SK-N-SH treated with all-trans-retinoic acid at 6 μM for 48 hours (cell line): Measurements from ENCODE around the gene KPNB1.

Experiments
- ATAC-seq: fragments of 200-7000 bp; cut with Tn5 transposase; 3 replicates; pipeline ENCODE4 v1.9.1; 2020; ENCODE audit warnings: mild to moderate bottlenecking, moderate library complexity
- ARNTL ChIP-seq: fragments of 450-650 bp; formaldehyde crosslinking; IDR thresholded peaks from 2 replicates; pipeline ENCODE4 v1.5.0; 2020; ENCODE audit warnings: low read depth, mild to moderate bottlenecking, moderate library complexity, borderline replicate concordance
- BACH2 ChIP-seq: fragments of 250-450 bp; sonication (Bioruptor Pico); IDR thresholded peaks from 2 replicates; pipeline ENCODE4 v1.9.0; 2021; ENCODE audit warnings: mild to moderate bottlenecking, borderline replicate concordance
- ESRRG ChIP-seq: fragments of 250-450 bp; sonication (Bioruptor Pico); IDR thresholded peaks from 2 replicates; pipeline ENCODE4 v1.6.1; 2021; ENCODE audit warnings: mild to moderate bottlenecking
- OSR1 ChIP-seq: fragments of 250-450 bp; sonication (Bioruptor Pico); IDR thresholded peaks from 2 replicates; pipeline ENCODE4 v1.8.0; 2022; ENCODE audit warnings: moderate library complexity, mild to moderate bottlenecking, inconsistent platforms
- RARB ChIP-seq: fragments of 250-450 bp; sonication (Bioruptor Pico); IDR thresholded peaks from 2 replicates; pipeline ENCODE4 v1.8.0; 2021; ENCODE audit warnings: mild to moderate bottlenecking, moderate library complexity
- SNAI2 ChIP-seq: fragments of 250-450 bp; sonication (Bioruptor Pico); IDR thresholded peaks from 2 replicates; pipeline ENCODE4 v1.5.0; 2020; ENCODE audit warnings: mild to moderate bottlenecking, moderate library complexity
- TCF4 ChIP-seq: fragments of 250-450 bp; sonication (Bioruptor Pico); IDR thresholded peaks from 2 replicates; pipeline ENCODE4 v1.8.0; 2021; ENCODE audit warnings: mild to moderate bottlenecking, moderate library complexity, borderline replicate concordance
- TOX ChIP-seq: fragments of 250-450 bp; sonication (Bioruptor Pico); IDR thresholded peaks from 2 replicates; pipeline ENCODE4 v1.8.0; 2021; ENCODE audit warnings: mild to moderate bottlenecking, moderate library complexity, borderline replicate concordance
- ZC3H10 ChIP-seq: fragments of 250-450 bp; sonication (Bioruptor Pico); IDR thresholded peaks from 2 replicates; pipeline ENCODE4 v1.5.1; 2021; ENCODE audit warnings: mild to moderate bottlenecking, moderate library complexity
- ZFP3 ChIP-seq: fragments of 250-450 bp; sonication (Bioruptor Pico); IDR thresholded peaks from 2 replicates; pipeline ENCODE4 v1.5.0; 2020; ENCODE audit warnings: mild to moderate bottlenecking, moderate library complexity
- ZFP30 ChIP-seq: fragments of 450-650 bp; formaldehyde crosslinking; IDR thresholded peaks from 2 replicates; pipeline ENCODE4 v1.5.0; 2022; ENCODE audit warnings: mild to moderate bottlenecking, moderate library complexity
- ZNF565 ChIP-seq: fragments of 450-650 bp; formaldehyde crosslinking; conservative IDR thresholded peaks from 2 replicates; pipeline ENCODE4 v1.5.0; 2020; ENCODE audit warnings: low read depth, mild to moderate bottlenecking, moderate library complexity
- ZNF70 ChIP-seq: fragments of 450-650 bp; formaldehyde crosslinking; IDR thresholded peaks from 2 replicates; pipeline ENCODE4 v1.5.0; 2020; ENCODE audit warnings: mild to moderate bottlenecking, moderate library complexity
- ZNF8 ChIP-seq: fragments of 450-650 bp; formaldehyde crosslinking; IDR thresholded peaks from 2 replicates; pipeline ENCODE4 v1.5.0; 2020; ENCODE audit warnings: mild to moderate bottlenecking, moderate library complexity
- TF ChIP-seq, protein P1 (sequence below): fragments of 250-450 bp; sonication (Bioruptor Pico); IDR thresholded peaks from 2 replicates; pipeline ENCODE4 v1.5.1; 2020; ENCODE audit warnings: low read depth, mild to moderate bottlenecking, moderate library complexity
- TF ChIP-seq, protein P2 (sequence below): fragments of 250-450 bp; sonication (Bioruptor Pico); IDR thresholded peaks from 2 replicates; pipeline ENCODE4 v1.5.1; 2021; ENCODE audit warnings: mild to moderate bottlenecking, moderate library complexity
- TF ChIP-seq, protein P3 (sequence below): fragments of 250-450 bp; sonication (Bioruptor Pico); IDR thresholded peaks from 2 replicates; pipeline ENCODE4 v1.8.0; 2020; ENCODE audit warnings: mild to moderate bottlenecking, moderate library complexity, borderline replicate concordance
- TF ChIP-seq, protein P4 (sequence below): fragments of 250-450 bp; sonication (Bioruptor Pico); IDR thresholded peaks from 2 replicates; pipeline ENCODE4 v1.5.0; 2020; ENCODE audit warnings: mild to moderate bottlenecking, moderate library complexity

The KPNB1 gene

DNA sequence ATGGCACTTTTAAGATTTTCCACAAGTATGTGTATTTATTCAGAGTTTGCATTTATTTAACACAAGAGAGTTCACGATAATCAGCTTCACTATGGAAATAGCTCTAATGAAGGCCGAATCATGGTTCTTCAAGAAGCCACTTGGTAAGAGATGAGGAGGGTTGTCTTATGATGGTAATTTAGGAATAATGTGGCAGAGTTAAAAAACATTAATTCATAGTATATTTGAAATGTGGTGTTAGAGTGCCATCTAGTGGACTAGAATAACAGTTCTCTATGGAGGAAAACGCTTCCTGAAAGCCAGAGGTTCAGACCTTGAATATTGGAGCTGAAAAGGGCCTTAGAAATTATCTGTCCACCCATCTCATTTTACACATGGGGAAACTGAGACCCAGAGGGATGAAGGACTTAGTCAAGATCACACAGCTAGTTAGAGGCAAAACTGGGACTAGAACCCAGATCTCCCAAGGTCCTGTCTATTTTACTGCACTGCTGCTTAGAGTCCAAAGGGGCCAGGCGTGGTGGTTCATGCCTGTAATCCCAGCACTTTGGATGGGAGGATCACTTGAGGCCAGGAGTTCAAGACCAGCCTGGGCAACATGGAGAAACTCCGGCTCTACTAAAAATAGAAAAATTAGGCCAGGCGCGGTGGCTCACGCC is 33.8 kb upstream of the KPNB1 start:
- TF ChIP-seq, protein P1, sequence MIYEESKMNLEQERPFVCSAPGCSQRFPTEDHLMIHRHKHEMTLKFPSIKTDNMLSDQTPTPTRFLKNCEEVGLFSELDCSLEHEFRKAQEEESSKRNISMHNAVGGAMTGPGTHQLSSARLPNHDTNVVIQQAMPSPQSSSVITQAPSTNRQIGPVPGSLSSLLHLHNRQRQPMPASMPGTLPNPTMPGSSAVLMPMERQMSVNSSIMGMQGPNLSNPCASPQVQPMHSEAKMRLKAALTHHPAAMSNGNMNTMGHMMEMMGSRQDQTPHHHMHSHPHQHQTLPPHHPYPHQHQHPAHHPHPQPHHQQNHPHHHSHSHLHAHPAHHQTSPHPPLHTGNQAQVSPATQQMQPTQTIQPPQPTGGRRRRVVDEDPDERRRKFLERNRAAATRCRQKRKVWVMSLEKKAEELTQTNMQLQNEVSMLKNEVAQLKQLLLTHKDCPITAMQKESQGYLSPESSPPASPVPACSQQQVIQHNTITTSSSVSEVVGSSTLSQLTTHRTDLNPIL, result no peak
- TF ChIP-seq OSR1 (CRISPR knock-in tag) (no peak), ZNF8 (CRISPR knock-in tag) (no peak)
- TF ChIP-seq, protein P2, sequence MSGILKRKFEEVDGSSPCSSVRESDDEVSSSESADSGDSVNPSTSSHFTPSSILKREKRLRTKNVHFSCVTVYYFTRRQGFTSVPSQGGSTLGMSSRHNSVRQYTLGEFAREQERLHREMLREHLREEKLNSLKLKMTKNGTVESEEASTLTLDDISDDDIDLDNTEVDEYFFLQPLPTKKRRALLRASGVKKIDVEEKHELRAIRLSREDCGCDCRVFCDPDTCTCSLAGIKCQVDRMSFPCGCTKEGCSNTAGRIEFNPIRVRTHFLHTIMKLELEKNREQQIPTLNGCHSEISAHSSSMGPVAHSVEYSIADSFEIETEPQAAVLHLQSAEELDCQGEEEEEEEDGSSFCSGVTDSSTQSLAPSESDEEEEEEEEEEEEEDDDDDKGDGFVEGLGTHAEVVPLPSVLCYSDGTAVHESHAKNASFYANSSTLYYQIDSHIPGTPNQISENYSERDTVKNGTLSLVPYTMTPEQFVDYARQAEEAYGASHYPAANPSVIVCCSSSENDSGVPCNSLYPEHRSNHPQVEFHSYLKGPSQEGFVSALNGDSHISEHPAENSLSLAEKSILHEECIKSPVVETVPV (CRISPR knock-in tag), result no peak
- TF ChIP-seq, protein P3, sequence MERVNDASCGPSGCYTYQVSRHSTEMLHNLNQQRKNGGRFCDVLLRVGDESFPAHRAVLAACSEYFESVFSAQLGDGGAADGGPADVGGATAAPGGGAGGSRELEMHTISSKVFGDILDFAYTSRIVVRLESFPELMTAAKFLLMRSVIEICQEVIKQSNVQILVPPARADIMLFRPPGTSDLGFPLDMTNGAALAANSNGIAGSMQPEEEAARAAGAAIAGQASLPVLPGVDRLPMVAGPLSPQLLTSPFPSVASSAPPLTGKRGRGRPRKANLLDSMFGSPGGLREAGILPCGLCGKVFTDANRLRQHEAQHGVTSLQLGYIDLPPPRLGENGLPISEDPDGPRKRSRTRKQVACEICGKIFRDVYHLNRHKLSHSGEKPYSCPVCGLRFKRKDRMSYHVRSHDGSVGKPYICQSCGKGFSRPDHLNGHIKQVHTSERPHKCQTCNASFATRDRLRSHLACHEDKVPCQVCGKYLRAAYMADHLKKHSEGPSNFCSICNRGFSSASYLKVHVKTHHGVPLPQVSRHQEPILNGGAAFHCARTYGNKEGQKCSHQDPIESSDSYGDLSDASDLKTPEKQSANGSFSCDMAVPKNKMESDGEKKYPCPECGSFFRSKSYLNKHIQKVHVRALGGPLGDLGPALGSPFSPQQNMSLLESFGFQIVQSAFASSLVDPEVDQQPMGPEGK (CRISPR knock-in tag), result no peak
- TF ChIP-seq, all 23 proteins: peak for 0
- peak; percentile 81 for ATAC-seq

DNA sequence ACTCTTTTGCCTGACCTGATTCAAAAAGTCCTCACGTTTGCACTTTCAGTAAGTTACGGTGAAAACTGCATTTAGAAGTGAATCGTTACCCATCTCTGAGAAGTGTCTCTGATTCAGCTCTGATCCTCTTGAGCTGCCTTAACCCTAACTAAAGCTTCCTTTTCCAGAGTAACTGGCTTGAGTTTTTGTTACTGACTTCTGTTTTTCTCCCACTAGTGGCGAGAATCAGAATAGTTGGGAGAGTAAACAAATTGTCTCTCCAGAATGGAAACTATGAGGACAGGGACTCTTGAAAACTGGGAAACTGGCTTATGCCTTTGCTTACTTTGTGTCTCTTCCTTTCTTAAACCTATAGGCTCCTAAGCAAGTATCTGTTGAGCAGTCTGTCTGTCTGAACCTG is 31.3 kb upstream of the KPNB1 start:
- TF ChIP-seq TCF4 (no peak), ZC3H10 (CRISPR knock-in tag) (no peak)
- ATAC-seq, result no peak

DNA sequence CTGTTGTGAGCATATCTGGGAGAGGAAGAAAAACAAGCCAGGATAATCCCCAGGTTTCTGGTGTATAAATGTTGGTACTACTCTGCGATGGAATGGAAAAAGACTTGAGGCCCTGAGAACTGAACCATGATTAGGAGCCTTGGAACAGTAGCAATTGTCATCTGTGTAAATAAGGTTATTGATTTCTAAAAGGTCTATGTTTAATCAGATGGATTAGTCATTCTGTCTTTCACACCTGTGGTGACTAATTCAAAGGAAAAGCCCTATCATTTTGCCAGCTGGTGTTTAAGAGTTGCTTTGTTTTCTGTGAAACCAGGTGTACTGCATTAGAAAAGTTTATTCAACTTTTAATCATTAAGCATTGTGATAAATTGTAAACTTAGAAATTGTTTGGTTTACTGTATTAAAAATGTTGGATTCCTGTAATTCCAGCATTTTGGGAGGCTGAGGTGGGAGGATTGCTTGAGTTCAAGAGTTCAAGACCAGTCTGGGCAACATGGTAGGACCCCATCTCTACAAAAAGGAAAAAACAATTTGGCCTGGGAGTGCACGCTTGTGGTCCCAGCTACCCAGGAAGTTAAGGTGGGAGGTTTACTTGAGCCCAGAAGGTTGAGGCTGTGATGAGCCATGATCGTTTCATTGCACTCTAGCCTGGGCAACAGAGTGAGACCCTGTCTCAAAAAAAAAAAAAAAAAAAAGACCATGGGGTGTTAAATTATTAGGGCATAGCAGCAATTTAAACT is 29.0 kb upstream of the KPNB1 start:
- TF ChIP-seq ZNF8 (CRISPR knock-in tag), result no peak
- no peak for TF ChIP-seq OSR1 (CRISPR knock-in tag)
- TF ChIP-seq, protein P4, sequence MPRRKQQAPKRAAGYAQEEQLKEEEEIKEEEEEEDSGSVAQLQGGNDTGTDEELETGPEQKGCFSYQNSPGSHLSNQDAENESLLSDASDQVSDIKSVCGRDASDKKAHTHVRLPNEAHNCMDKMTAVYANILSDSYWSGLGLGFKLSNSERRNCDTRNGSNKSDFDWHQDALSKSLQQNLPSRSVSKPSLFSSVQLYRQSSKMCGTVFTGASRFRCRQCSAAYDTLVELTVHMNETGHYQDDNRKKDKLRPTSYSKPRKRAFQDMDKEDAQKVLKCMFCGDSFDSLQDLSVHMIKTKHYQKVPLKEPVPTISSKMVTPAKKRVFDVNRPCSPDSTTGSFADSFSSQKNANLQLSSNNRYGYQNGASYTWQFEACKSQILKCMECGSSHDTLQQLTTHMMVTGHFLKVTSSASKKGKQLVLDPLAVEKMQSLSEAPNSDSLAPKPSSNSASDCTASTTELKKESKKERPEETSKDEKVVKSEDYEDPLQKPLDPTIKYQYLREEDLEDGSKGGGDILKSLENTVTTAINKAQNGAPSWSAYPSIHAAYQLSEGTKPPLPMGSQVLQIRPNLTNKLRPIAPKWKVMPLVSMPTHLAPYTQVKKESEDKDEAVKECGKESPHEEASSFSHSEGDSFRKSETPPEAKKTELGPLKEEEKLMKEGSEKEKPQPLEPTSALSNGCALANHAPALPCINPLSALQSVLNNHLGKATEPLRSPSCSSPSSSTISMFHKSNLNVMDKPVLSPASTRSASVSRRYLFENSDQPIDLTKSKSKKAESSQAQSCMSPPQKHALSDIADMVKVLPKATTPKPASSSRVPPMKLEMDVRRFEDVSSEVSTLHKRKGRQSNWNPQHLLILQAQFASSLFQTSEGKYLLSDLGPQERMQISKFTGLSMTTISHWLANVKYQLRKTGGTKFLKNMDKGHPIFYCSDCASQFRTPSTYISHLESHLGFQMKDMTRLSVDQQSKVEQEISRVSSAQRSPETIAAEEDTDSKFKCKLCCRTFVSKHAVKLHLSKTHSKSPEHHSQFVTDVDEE, result no peak
- TF ChIP-seq ESRRG (CRISPR knock-in tag), result no peak
- TF ChIP-seq ZNF565, result no peak
- no peak for TF ChIP-seq BACH2 (CRISPR knock-in tag)
- TF ChIP-seq, protein P3 (CRISPR knock-in tag), result no peak
- no peak for TF ChIP-seq RARB (CRISPR knock-in tag)
- TF ChIP-seq SNAI2, result no peak
- TF ChIP-seq TOX (CRISPR knock-in tag), result no peak
- TF ChIP-seq, protein P2 (CRISPR knock-in tag), result no peak
- no peak for TF ChIP-seq ZFP3 (CRISPR knock-in tag)
- TF ChIP-seq, protein P1, result no peak
- no peak for TF ChIP-seq ZFP30 (CRISPR knock-in tag)
- TF ChIP-seq ZNF70 (CRISPR knock-in tag), result no peak
- no peak for TF ChIP-seq ARNTL
- no peak for ATAC-seq
